CD4-positive, alpha-beta T cell (primary cell): ENCODE measurements around the gene SLC22A7. TPM values are rescaled to one million over a fixed set of nuclear protein-coding genes. Genes with fewer than 3 reads are reported as not detected.

ENCODE experiments used
- ATAC-seq: fragments of 200-7000 bp; cut with Tn5 transposase; one replicate; pipeline ENCODE4 v1.10.0; 2022; ENCODE audit warnings: mild to moderate bottlenecking; ENCODE audit not compliant: poor library complexity
- CTCF ChIA-PET: fragments of 350-600 bp; sonication (Branson Sonifier 250); formaldehyde crosslinking; loops from one replicate; lab custom pipeline; 2021; ENCODE audit warnings: antibody characterized with exemption, inconsistent platforms; lab: Charles Lee
- POLR2A ChIA-PET: fragments of 350-600 bp; sonication (Branson Sonifier 250); formaldehyde crosslinking; loops from one replicate; lab custom pipeline; 2021; ENCODE audit warnings: antibody characterized with exemption, inconsistent platforms; lab: Charles Lee
- DNase-seq, 14 experiments: peaks; one replicate each; pipeline ENCODE4 v3.0.0-alpha.2; 2013 to 2020; ENCODE audit warnings: mixed read lengths in 2 of 14
- H3K27ac ChIP-seq, 2 donors: one replicate each; pipeline versions ENCODE4 v1.5.1 to v1.7.0; 2013; ENCODE audit warnings: low read length in 2 of 2, low read depth in 1 of 2, mild to moderate bottlenecking in 1 of 2
- H3K27me3 ChIP-seq, 2 experiments: 1 replicate in 1 of 2; 2 replicates in 1 of 2; pipeline versions ENCODE4 v1.6.1 to v1.7.0; 2013; ENCODE audit warnings: low read length in 2 of 2, control low read depth in 1 of 2, mild to moderate bottlenecking in 1 of 2, moderate library complexity in 1 of 2; ENCODE audit not compliant: insufficient read depth in 2 of 2, control insufficient read depth in 1 of 2
- H3K36me3 ChIP-seq: one replicate; pipeline ENCODE4 v1.6.1; 2013; ENCODE audit warnings: low read length, control low read depth; ENCODE audit not compliant: insufficient read depth
- H3K4me1 ChIP-seq: one replicate; pipeline ENCODE4 v1.6.1; 2013; ENCODE audit warnings: low read length, control low read depth; ENCODE audit not compliant: insufficient read depth
- H3K4me3 ChIP-seq: one replicate; pipeline ENCODE4 v1.5.1; 2013; ENCODE audit warnings: mild to moderate bottlenecking, low read length, moderate library complexity
- H3K9me3 ChIP-seq, 2 experiments: 1 replicate in 1 of 2; 2 replicates in 1 of 2; pipeline versions ENCODE4 v1.6.1 to v1.7.0; 2013; ENCODE audit warnings: low read length in 2 of 2, mild to moderate bottlenecking in 2 of 2, control low read depth in 1 of 2, moderate library complexity in 1 of 2; ENCODE audit not compliant: control insufficient read depth in 1 of 2, insufficient read depth in 1 of 2
- H3K27ac Mint-ChIP-seq: one replicate; pipeline ENCODE4 v1.8.0; 2020; ENCODE audit warnings: mixed read lengths
- H3K27me3 Mint-ChIP-seq: one replicate; pipeline ENCODE4 v1.8.0; 2021; ENCODE audit warnings: mixed read lengths
- H3K36me3 Mint-ChIP-seq: one replicate; pipeline ENCODE4 v1.8.0; 2021; ENCODE audit warnings: low read depth, mixed read lengths
- H3K4me1 Mint-ChIP-seq: one replicate; pipeline ENCODE4 v1.8.0; 2021; ENCODE audit warnings: low read depth, mixed read lengths
- H3K4me3 Mint-ChIP-seq: one replicate; pipeline ENCODE4 v1.8.0; 2020; ENCODE audit warnings: mild to moderate bottlenecking, mixed read lengths
- H3K9me3 Mint-ChIP-seq: one replicate; pipeline ENCODE4 v1.8.0; 2020; ENCODE audit warnings: mixed read lengths
- intact Hi-C, 2 experiments: fragments of 100-400 bp; cut with DNase I in 1 of 2; cut with micrococcal nuclease in 1 of 2; formaldehyde crosslinking; loops; one replicate each; pipeline versions ENCODE4 v1.15.1 to v1.9.0; 2023 to 2025; cut with DNase I, micrococcal nuclease
- total RNA-seq, 174 experiments: library from RNA in 2 of 174; stranded (reverse) in 2 of 174; gene quantifications; one replicate each; pipeline ENCODE4 v1.2.3 and lab custom pipeline; 2021 to 2026
- TF ChIP-seq, protein P1 (sequence below): fragments of 200-600 bp; IDR thresholded peaks from one replicate; pipeline ENCODE4 v1.8.0; 2022; ENCODE audit warnings: antibody characterized with exemption, mild to moderate bottlenecking

The SLC22A7 gene
- total RNA-seq, 2 experiments from 2014 or later = not detected

DNA sequence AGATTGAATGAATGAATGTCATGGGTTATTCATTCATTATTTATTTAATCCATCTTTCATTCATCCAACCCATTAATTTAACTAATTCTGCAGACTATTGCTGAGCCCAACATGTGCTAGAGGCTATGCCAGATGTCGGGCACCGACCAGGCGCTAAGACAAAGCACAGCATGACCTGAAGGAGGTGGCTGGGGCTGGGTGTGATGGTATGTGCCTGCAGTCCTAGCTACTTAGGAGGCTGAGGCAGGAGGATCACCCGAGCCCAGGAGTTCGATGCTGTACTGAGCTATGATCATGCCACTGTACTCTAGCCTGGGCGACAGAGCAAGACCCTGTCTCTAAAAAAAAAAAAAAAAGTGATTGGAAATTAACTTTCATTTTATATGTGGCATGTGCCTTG lies 5.7 kb upstream of the SLC22A7 start:
- DNase-seq (no peak), ATAC-seq (no peak)
- H3K4me1 ChIP-seq = no peaks in the 10 kb centered on the region
- TF ChIP-seq, protein P1, sequence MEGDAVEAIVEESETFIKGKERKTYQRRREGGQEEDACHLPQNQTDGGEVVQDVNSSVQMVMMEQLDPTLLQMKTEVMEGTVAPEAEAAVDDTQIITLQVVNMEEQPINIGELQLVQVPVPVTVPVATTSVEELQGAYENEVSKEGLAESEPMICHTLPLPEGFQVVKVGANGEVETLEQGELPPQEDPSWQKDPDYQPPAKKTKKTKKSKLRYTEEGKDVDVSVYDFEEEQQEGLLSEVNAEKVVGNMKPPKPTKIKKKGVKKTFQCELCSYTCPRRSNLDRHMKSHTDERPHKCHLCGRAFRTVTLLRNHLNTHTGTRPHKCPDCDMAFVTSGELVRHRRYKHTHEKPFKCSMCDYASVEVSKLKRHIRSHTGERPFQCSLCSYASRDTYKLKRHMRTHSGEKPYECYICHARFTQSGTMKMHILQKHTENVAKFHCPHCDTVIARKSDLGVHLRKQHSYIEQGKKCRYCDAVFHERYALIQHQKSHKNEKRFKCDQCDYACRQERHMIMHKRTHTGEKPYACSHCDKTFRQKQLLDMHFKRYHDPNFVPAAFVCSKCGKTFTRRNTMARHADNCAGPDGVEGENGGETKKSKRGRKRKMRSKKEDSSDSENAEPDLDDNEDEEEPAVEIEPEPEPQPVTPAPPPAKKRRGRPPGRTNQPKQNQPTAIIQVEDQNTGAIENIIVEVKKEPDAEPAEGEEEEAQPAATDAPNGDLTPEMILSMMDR = no peak
- Mint-ChIP-seq H3K4me1 (no peaks in the 10 kb centered on the region), H3K27me3 (peaks cover 11% of the 10 kb centered on the region), H3K9me3 (no peaks in the 10 kb centered on the region), H3K36me3 (no peaks in the 10 kb centered on the region), H3K4me3 (no peak overlapping the region), H3K27ac (no peak overlapping the region)
- CTCF ChIA-PET = interaction anchor here (0.6 kb wide), 1 partner anchor 368 kb away, joined by 3 read pairs; no protein-coding TSS in a partner anchor
- no peak overlapping the region for H3K27ac ChIP-seq
- intact Hi-C loops = loop anchor here in 1 of 2 experiments (10.0 kb wide), 1 partner anchor 52 kb away; no protein-coding TSS in a partner anchor
- no peaks in the 10 kb centered on the region for H3K27me3 ChIP-seq
- no peaks in the 10 kb centered on the region for H3K36me3 ChIP-seq
- POLR2A ChIA-PET = no interaction called here
- no peaks in the 10 kb centered on the region for H3K9me3 ChIP-seq
- H3K4me3 ChIP-seq = no peak overlapping the region

DNA sequence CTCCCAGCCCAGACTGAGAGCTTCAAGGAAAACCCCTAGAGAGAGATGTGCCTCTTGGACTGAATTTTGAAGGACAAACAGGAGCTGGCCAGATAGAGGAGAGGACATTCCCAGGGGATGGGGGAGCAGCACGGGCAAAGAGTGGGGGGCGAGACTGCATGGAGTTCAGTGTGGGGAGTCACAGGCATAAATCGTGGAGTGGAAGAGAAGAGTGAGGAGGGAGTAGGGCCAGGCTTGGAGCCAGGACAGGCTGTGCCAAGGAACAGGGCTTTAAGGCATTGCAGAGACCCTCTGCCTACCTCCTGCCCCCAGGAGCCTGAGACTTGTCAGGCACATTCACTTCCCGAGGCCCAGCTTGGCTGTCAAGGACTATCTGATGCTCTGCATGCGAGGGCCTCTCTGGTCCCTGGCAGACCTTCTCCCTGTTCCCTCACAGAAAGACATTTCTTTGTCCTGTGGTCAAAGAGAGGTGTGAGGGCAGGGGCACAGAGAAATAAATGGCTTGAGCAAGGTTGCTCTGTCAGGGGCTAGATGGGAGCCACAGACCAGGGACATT lies 5.2 kb upstream of the SLC22A7 start:
- Histone ChIP-seq H3K36me3 (no peaks in the 10 kb centered on the region), H3K4me3 (no peak overlapping the region), H3K4me1 (no peaks in the 10 kb centered on the region), H3K27ac (no peak overlapping the region), H3K27me3 (no peaks in the 10 kb centered on the region), H3K9me3 (no peaks in the 10 kb centered on the region)
- ATAC-seq (no peak), DNase-seq (no peak)
- intact Hi-C loops = loop anchor here in 1 of 2 experiments (10.0 kb wide), 1 partner anchor 52 kb away; no protein-coding TSS in a partner anchor
- Mint-ChIP-seq H3K27me3 (peaks cover 9% of the 10 kb centered on the region), H3K4me3 (no peak overlapping the region), H3K27ac (no peak overlapping the region), H3K9me3 (no peaks in the 10 kb centered on the region), H3K36me3 (no peaks in the 10 kb centered on the region), H3K4me1 (no peaks in the 10 kb centered on the region)
- TF ChIP-seq, protein P1 = no peak
- POLR2A ChIA-PET = no interaction called here
- CTCF ChIA-PET = no interaction called here

DNA sequence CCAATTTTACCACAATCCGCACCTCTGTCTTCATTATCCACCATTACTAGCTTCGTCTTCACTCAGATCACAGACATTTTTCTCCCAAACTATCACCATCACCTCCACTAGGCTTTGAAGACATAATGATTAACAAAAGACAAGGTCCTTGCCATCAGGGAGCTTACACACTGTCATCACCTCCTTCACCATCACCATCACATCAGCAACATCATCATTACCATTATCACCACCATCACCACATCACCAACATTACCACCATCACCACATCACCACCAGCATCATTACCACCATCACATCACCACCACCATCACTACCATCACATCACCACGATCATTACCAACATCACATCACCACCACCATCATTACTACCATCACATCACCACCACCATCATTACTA lies 4.4 kb upstream of the SLC22A7 start:
- no peaks in the 10 kb centered on the region for H3K4me1 ChIP-seq
- no peaks in the 10 kb centered on the region for H3K36me3 ChIP-seq
- Mint-ChIP-seq H3K4me3 (no peak overlapping the region), H3K9me3 (no peaks in the 10 kb centered on the region), H3K4me1 (no peaks in the 10 kb centered on the region), H3K27ac (no peak overlapping the region), H3K27me3 (peaks cover 7% of the 10 kb centered on the region), H3K36me3 (no peaks in the 10 kb centered on the region)
- no peak overlapping the region for H3K4me3 ChIP-seq
- intact Hi-C loops = loop anchor here in 1 of 2 experiments (10.0 kb wide), 1 partner anchor 51 kb away; no protein-coding TSS in a partner anchor
- no peak overlapping the region for H3K27ac ChIP-seq
- no peaks in the 10 kb centered on the region for H3K9me3 ChIP-seq
- DNase-seq = no peak
- ChIA-PET POLR2A (no interaction called here), CTCF (no interaction called here)
- H3K27me3 ChIP-seq = peaks cover 0 to 5% of the 10 kb centered on the region in 2 experiments
- TF ChIP-seq, protein P1 = no peak
- no peak for ATAC-seq
